GM12874 (cell line): ENCODE data around the gene OR5B2.

Source experiments
- TF ChIP-seq, protein P1 (sequence below): IDR thresholded peaks from 2 replicates; pipeline ENCODE4 v1.5.1; 2011; ENCODE audit warnings: low read depth, mild to moderate bottlenecking, control low read depth, low read length, moderate library complexity; ENCODE audit not compliant: insufficient read depth

OR5B2 gene

DNA sequence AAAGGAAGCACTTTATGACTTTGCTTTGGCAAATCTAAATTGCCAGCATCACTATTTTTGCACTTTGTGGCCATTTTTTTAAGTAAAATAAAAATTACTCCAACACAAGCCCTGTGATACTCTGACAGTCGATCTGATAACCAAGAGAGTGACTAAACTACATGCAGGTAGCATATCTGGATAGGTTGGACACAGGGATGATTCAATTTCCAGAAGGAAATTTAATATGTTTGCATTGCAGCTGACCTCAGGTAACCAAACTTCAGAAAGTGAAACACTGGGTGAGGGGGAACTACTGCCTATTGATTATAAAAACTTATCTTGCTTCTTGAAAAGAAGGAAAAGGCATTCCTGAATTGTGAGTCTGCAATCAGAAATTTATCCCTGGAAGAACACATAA lies 35.2 kb downstream of the OR5B2 start:
- TF ChIP-seq, protein P1, sequence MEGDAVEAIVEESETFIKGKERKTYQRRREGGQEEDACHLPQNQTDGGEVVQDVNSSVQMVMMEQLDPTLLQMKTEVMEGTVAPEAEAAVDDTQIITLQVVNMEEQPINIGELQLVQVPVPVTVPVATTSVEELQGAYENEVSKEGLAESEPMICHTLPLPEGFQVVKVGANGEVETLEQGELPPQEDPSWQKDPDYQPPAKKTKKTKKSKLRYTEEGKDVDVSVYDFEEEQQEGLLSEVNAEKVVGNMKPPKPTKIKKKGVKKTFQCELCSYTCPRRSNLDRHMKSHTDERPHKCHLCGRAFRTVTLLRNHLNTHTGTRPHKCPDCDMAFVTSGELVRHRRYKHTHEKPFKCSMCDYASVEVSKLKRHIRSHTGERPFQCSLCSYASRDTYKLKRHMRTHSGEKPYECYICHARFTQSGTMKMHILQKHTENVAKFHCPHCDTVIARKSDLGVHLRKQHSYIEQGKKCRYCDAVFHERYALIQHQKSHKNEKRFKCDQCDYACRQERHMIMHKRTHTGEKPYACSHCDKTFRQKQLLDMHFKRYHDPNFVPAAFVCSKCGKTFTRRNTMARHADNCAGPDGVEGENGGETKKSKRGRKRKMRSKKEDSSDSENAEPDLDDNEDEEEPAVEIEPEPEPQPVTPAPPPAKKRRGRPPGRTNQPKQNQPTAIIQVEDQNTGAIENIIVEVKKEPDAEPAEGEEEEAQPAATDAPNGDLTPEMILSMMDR: no peak

DNA sequence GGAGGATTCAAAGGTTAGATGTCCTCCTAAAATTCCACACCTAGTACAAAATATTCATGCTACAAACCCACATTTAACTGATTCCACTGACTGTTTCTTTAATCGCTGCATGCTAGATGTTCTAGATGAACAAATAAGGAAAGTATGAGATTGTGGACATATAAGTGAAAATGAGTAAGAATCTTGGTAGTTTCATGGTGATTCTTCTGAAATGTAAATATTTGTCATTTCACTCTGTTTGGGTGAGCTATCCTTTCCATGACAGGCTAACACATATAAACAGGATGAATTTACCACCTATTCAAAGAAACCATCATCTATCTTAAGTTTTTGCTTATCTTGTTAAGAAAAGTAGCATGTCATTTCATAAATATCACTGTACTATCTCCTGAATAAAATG lies 36.0 kb downstream of the OR5B2 start:
- TF ChIP-seq, protein P1: no peak

DNA sequence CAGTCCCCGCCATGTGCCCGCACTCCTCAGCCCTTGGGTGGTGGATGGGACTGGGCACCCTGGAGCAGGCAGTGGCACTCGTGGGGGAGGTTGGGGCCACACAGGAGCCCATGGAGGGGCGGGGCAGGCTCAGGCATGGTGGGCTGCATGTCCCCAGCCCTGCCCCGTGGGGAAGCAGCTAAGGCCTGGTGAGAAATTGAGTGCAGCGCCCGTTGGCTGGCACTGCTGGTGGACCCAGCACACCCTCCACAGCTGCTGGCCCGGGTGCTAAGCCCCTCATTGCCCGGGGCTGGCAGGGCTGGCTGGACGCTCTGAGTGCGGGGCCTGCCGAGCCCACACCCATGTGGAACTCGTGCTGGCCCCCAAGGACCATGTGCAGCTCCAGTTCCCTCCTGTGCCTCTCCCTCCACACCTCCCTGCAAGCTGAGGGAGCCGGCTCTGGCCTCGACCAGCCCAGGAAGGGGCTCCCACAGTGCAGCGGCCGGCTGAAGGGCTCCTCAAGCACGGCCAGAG lies 37.3 kb downstream of the OR5B2 start:
- TF ChIP-seq, protein P1: no peak
